GM21737 (cell line): ENCODE data around the gene SQSTM1.
A peak's percentile ranks its signal among the peaks of the same experiment; 100 is the strongest.
"Not testable (repeated sequence)": the region's sequence is repeated elsewhere in the genome, so short reads cannot be mapped to it uniquely, and the experiment has no call there.

Experiments
- ATAC-seq: cut with Tn5 transposase; IDR thresholded peaks from one replicate; pipeline ENCODE4 v1.9.1; 2021; ENCODE audit warnings: mild to moderate bottlenecking, moderate library complexity; ENCODE audit not compliant: unreplicated experiment

SQSTM1 gene

DNA sequence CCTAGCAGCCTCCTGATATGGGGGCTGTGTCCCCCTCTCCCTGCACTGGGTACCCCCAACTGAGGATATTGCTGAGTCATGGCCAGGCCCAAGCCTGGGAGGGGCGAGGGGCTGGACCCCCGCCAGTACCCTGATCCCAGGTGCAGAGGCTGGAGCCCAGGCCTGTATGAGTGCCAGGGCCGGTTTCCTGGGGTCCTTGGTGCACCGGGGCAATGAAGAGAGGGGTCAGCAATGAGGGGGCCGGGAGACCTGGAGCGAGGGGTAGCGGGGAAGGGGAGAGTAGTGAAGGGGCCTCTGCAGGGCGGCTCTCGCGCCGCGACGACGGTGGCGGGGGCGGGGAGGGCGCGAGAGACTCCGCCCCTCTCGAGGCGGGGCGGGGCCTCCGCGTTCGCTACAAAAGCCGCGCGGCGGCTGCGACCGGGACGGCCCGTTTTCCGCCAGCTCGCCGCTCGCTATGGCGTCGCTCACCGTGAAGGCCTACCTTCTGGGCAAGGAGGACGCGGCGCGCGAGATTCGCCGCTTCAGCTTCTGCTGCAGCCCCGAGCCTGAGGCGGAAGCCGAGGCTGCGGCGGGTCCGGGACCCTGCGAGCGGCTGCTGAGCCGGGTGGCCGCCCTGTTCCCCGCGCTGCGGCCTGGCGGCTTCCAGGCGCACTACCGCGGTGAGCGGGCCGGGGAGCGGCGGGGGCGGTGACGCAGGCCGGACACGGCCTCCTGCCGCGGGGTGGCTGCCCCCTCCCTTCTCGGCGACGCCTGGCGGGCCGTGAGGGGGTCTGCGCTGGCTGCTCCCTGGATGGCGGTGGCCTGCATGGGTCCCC is at the start of gene SQSTM1:
TSS of gene SQSTM1 (plus strand) at position 423 of the 815 bp plus-strand sequence. CDS start at position 455, 32 bp downstream.
- peak; percentile 35 for ATAC-seq

GRCh38 chr5:179771311-179771895 is 49.3 kb upstream of the SQSTM1 start:
- no peak for ATAC-seq

DNA sequence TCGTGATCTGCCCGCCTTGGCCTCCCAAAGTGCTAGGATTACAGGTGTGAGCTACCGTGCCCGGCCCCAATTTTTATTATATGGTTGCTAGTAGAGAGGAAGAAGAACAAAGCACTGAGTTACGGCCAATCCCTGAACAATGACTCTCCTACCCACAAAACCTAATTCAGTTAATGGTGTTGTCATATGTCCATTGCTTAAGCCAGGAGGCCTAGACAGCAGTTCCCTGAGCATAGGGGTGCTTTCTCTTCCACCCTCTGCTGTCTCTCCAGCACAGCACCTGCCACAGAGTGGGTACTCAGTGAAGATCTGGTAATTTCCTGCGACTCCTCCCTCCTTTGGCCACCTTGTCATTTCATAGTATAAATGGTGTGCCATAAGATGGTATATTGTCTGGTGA is 48.4 kb upstream of the SQSTM1 start:
- no peak for ATAC-seq

GRCh38 chr5:179773686-179774040 is 47.0 kb upstream of the SQSTM1 start:
- no peak for ATAC-seq

DNA sequence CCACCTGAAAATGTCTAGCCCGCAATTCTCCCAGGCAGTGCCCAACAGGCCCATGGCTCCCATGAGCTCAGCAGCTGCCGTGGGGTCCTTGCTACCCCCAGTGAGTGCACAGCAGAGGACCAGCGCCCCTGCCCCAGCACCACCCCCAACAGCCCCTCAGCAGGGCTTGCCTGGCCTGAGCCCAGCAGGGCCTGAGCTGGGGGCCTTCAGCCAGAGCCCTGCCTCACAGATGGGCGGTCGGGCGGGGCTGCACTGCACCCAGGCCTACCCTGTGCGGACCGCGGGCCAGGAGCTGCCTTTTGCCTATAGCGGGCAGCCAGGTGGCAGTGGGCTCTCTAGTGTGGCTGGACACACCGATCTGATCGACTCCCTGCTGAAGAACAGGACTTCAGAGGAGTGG is 46.3 kb upstream of the SQSTM1 start:
- ATAC-seq = no peak

DNA sequence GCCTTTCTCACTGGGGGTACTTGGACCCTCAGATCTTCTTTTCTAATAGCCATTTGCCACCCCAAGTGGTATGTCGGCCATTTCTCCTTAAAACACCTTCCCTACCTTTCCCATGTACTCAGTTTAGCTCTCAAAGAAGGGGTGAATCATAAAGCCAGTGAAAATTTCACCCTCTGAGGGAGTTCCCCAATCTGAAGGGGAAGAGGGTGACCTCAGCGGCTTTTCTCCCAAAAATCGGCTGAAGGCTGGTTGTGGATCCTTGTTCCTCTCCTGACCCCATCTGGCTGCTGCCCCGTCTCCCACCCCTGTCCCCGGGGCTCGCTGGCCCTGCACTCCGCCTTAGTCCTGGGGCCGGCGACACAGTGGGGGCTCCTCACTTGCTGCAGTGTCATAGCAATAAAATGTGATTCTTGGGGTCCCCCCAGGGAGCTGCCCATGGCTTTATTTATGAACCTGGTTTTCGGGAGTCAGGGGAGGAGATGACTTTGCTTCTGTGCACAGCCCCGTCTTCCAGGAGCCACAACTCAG is 44.2 kb upstream of the SQSTM1 start:
- no peak for ATAC-seq

GRCh38 chr5:179777456-179777855 is 43.2 kb upstream of the SQSTM1 start:
- ATAC-seq = no peak

- ATAC-seq = no peak
Measured at GRCh38 chr5:179777909-179778308, 42.8 kb upstream of the SQSTM1 start.

DNA sequence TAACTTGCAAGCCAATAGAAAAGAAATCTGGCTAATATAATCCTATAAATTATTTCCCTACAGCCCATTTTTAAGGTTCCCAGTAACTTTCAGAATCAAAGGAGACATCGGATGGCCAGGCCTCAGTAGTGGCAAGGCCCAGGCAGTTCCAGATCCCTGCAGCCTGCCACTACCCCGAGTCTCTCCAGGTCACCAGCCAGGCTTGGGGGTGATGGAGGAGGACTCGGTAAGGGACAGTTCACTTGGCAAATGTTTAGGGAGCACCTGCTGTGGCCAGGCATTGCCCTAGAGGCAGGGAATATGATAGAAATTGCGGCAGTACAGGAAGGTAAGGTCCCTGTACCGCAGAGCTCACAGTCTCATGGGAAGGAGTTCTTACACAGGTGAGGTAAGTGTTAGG is 42.1 kb upstream of the SQSTM1 start:
- no peak for ATAC-seq

DNA sequence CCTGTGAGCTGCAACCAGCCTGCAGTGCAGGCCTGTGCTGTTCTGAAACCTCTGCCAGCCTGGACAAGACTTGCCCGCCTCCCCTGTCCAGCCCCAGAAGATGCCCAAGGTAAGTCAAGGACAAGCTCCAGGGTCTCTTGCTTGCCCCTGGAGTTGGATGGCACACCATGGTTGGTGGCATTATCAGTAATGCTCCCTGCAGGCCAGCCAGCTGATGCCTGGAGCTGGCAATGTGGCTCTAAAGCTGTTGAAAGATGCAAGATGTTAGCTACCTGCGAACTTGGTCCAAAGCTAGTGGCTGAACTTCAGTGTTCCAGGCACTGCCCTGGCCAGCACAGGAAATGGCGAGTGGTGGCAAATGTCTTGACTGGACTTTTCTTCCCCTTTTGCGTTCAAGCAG is 40.9 kb upstream of the SQSTM1 start:
- ATAC-seq = no peak

- ATAC-seq = no peak
Measured at GRCh38 chr5:179780362-179780761, 40.3 kb upstream of the SQSTM1 start.

DNA sequence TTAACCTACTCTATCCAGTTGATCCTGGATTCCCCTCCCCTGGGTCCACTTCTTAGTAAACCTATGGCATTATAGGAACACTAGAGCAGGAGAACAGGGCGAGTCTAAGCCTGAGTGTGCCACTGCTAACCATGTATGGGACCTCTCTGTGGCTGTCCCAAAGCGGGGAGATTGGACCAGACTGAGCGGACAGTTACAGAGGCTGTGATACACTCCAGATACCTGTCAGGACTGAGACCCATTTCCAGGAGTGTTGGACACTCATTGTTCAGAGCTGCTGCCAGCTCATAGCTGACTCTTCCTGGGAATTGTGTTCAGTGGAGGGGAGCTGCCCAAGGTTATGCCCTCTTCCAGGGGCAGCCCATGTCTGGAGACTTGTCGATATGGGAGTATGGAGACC is 38.9 kb upstream of the SQSTM1 start:
- no peak for ATAC-seq

GRCh38 chr5:179783128-179783527 is 37.6 kb upstream of the SQSTM1 start:
- no peak for ATAC-seq

DNA sequence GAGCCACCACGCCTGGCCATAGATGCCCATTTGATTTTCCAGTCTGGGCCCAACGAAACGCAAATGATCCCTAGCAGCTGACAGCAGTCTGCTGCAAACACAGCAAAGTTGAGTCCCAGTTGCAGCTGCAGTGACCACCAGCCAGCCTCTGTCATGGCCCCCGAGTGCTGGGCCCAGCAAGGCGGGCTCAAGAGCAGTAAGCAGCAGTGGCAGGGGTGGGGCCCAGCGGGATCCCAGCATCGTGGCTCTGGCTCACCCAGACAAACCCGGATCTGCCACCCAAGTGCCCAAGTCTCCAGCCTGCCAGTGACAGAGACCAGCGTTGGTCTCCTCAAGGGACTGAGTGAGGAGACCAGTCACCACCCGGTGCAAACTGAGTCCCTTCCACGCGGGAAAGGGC is 33.8 kb upstream of the SQSTM1 start:
- ATAC-seq = no peak

- no peak for ATAC-seq
Measured at GRCh38 chr5:179788193-179788854, 32.4 kb upstream of the SQSTM1 start.

DNA sequence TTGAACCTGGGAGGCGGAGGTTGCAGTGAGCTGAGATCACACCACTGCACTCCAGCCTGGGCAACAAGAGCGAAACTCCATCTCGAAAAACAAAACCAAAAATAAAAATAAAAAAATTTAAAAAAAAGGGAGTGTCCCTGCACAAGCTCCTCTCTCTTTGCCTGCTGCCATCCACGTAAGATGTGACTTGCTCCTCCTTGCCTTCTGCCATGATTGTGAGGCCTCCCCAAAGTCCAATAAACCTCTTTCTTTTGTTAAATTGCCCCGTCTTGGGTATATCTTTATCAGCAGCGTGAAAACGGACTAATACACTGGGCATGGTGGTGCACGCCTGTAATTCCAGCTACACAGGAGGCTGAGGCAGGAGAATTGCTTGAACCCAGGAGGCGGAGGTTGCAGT is 31.4 kb upstream of the SQSTM1 start:
- ATAC-seq = not testable (repeated sequence)

- no peak for ATAC-seq
Measured at GRCh38 chr5:179791881-179792611, 28.7 kb upstream of the SQSTM1 start.

DNA sequence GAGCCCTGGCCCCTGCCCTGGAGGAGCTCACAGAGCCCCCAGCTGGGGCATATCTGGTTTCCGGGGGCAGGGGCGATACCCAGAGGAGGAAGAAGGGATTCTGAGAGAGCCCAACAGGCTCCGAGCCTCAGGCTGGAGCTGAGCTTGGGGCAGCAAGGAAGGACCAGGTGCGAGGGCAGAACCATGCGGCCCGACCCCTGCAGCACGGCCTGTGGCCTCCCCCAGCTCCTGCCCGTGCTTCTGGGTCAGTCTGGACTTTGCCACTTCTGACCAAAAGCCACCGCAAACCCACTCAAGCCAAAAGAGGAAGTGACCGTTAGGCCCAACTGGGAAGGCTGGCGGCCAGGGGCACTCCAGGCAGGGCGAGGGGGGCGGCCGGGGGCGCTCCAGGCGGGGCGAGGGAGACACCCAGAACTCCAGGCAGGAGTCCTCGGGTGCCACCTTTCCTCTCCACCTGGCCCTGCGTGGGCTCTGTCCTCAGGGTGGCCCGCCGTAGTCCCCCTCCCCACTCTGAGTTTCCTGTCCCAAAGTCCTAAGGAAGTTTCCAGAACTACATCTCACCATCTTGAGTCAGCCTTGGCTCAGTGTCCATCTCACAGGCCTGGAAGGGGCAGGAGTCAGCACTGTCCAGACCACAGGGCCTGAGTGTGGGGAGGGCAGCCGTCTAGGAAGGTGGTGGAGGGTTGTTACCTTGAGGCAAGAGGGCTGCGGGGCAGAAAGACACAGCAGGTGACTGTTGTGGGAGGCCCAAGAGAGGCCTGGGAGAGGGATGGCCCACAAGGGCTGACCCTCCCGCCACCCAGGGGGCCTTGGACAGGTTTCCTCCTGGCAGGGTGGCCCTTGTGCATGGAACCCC is 27.9 kb upstream of the SQSTM1 start:
- ATAC-seq = no peak

- no peak for ATAC-seq
Measured at GRCh38 chr5:179793468-179794139, 27.1 kb upstream of the SQSTM1 start, which contains the start of gene LTC4S. TSS of gene LTC4S (plus strand) at chr5:179793986. CDS start at chr5:179794081, 95 bp downstream.

DNA sequence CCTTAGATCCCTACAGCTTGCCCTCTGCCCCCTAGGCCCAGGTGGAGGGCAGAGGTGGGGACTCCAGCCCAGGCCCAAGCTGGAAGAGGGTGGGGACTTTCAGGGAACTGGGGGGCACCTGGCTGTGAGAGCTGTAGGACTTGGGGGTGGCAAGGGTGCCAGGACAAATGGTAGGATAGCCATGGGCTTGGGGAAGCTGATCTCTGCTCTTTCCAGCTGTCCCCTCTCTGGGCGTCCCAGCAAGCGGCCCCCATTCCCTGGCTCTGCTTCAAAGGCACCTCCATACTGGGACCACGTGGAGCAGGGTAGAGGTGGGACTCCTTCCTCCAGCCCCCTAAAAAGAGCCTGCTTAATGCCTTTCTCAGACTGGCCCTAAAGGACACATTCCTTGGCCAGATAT is 26.5 kb upstream of the SQSTM1 start:
- ATAC-seq = no peak
